Heart left ventricle (tissue), 13 donors: Measurements from ENCODE around the gene FOXP4.

Experiments
- CTCF ChIP-seq, 12 donors: fragments of 200-600 bp; sonication (generic) in 4 of 12; IDR thresholded peaks; one replicate each; pipeline versions ENCODE4 v1.5.0 to v1.8.0; 2018 to 2022; ENCODE audit warnings: antibody characterized with exemption in 12 of 12, mild to moderate bottlenecking in 5 of 12
- POLR2A ChIP-seq, 2 donors: fragments of 450-650 bp; IDR thresholded peaks; one replicate each; pipeline ENCODE4 v1.6.1; 2017; ENCODE audit warnings: antibody characterized with exemption in 2 of 2, mild to moderate bottlenecking in 2 of 2, moderate library complexity in 2 of 2
- donor health status: ischemic (EF 13 %, LVEDD 7.1; RV severe dilation, severe dysfunction).
- donor health status: DM: no; HTN: yes; CAD: no.
- donor health status: DM: no; HTN: no; CAD: no.
- donor health status: ischemic (EF 25% LVEDD 6.9; RV normal size, moderate dysfunction).
- donor health status: ischemic (EF 25% LVEDD 5.7; RV mildly dilated, moderate dysfunction).
- donor health status: ischemic (EF 35%, LVEDD 5.7; RV mildly dilated, moderate dysfunction).
- donor health status: nonischemic (EF 11% LVEDD 7.7; RV severe dilation, severe dysfunction).
- donor health status: DM: yes; HTN: yes; CAD: no.
- donor health status: PGD.
- donor health status: ischemic (EF 29% LVEDD 5.4; RV normal size, mild dysfunction).
- donor health status: nonischemic (EF 23%, LVEDD 6.1; RV moderate dilation, normal function).

GRCh38 chr6:41604006-41604405, 57.8 kb downstream of the FOXP4 start:
- TF ChIP-seq CTCF (IDR thresholded peaks at IDR 0.05) = no peak
- no peak for TF ChIP-seq POLR2A (IDR thresholded peaks at IDR 0.05)
